DMS153 (cell line): ENCODE results near the gene AMPH.
"Not testable (repeated sequence)": the region's sequence is repeated elsewhere in the genome, so short reads cannot be mapped to it uniquely, and the experiment has no call there.

ENCODE experiments used
- DNase-seq: peaks from one replicate; lab custom pipeline; 2025; lab: John Stamatoyannopoulos, UW

The AMPH gene

DNA sequence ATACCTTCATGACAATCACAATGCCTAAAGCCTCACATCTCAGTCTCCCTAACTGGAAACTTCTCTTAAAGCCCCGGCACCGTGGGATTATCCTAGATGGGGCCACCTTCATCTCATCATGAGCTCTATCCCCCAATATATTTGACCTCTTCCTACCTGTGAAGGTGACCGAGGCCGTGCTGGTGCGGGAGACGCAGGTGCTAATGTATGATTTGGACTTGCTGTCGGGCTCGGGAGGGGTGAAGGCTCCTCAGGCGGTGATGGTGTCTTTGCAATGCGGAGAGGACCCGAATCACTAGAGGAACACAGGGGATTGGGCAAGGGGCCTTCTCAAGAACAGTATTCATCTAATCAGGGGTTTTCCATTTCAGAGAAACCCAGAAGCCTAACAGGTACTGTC lies 168.4 kb downstream of the AMPH start:
- DNase-seq, result no peak

DNA sequence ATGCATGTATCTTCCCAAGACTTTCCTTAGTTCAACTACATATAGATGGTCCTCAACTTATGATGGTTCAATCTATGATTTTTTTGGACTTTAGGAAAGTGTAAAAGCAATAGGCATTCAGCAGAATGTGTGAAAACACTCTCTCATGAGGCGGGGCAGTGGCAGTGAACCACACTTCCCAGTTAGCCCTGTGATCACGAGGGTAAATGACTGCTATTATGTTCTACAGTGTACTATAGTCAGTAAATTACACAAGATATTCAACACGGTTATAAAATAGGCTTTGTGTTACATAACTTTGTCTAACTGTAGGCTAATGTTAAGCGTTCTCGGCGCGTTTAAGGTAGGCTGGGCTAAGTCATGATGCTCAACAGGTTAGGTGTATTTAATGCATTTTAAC lies 169.3 kb downstream of the AMPH start:
- DNase-seq, result no peak

DNA sequence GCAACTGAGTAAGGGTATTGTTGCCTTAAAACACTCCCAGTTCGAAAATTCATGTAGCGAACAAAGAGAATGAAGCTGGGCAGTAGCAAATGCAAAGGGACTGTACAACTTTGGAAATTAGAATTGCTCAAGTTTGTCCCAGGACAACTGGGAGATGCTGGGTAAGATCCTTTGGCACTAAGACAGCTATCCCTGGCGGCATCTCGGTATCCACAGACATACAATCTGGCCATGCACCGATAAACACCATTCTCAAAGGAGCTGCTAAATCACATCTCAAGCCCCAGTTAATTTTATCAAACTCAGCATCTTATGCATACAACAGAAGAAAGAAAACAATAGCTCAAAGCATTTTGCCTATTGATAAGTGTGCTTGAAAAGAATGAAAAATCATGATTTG lies 177.3 kb downstream of the AMPH start:
- DNase-seq, result no peak

DNA sequence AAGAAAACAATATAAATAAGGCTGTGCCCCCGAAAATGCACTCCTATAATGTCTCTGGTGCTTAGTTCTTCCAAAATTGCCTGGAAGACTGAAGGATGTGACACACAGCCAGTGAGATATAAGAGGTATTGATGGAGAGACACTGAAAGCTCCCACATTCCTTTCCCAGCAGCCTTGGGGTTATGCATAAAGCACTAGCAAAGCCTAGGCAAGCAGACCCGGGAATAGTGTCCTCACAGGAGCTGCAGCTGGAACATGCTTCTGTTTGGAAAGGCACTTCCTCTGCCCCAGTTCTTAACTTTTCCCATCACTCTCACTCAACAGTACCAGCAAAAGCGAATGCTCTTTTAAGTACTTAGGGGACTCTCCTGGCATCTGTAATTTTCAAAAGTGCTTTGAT lies 178.0 kb downstream of the AMPH start:
- DNase-seq, result no peak

DNA sequence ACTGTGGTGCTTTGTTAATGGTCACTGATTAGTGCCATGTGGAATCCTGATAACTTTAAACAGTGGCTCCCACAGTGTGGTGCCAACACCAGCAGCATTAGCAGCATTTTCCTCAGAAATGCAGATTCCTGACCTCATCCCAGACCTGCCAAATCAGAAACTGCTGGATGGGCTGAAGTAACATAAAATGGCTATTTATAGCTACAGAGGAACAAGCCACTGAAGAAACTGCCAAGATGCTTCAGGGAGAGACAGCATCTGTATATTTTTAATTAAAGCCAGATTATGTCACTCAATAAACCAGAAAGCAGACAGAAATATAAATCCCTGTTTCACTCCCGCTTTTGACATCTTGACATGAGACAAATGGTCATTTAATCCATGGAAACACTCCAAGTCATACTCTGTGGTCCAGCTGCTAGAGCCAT lies 178.5 kb downstream of the AMPH start:
- no peak for DNase-seq

DNA sequence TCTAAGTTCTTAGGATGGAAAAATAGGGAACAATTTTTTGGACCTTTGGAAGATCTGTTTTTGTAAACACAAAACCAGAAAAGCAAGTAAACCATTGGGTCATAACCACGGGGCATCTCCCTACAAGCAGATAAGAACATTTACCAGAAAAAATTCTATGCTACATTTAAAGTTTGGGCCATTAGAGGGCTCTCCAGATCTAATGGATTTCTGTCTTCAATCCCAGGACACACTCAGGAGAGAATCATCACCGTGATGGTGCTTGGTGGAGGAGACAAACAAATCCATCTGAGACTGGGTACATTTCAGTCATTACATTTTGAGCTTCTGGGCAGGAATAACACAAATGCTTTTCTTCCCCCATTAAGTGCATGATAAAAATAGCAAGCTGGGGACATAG lies 179.3 kb downstream of the AMPH start:
- DNase-seq, result peak; percentile 48

DNA sequence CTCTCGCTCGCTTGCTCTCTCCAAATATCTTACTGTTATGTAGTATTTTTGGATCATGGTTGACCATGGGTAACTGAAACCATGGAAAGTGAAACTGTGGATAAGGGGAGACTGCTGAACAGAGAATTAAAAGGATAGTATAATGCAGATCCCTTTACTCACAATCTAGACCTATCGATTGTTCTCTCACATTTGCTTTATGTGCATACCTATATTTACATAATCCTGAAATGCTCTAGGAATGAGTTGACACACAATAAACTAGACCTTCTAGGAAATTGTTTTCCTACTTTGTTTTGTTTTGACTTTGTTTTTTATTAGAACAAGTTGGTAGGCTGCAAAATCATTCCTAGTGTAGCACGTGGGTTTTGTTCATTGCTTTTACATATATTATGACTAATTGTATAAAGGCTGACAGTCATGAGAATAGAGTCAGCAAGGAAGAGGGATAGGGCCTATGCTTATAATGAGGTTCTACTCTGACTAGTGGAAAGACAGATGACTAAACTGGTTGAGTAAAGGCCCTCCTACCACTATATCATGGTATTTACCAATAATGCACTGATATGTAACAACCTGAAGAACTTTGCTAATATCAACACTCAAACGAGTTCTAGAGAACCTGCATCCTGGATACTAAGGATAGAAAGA lies 182.5 kb downstream of the AMPH start:
- DNase-seq, result no peak

DNA sequence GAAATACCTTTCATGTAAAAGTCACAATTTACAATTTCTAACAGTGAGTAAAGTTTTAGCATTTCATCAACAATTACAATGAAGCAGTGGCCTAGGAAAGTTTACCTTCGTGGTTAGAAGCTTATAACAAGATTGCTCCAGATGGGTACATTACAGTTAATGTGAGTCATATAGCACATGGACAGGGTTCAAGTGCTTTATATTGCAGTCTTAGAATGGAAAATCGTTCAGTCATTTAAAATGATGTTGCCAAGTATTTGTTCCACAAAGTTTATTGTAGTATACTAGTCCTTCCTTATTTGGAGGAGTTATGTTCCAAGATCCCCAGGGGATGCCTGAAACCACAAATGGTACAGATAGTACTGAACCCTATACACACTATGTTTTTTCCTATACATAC lies 183.1 kb downstream of the AMPH start:
- DNase-seq, result no peak

DNA sequence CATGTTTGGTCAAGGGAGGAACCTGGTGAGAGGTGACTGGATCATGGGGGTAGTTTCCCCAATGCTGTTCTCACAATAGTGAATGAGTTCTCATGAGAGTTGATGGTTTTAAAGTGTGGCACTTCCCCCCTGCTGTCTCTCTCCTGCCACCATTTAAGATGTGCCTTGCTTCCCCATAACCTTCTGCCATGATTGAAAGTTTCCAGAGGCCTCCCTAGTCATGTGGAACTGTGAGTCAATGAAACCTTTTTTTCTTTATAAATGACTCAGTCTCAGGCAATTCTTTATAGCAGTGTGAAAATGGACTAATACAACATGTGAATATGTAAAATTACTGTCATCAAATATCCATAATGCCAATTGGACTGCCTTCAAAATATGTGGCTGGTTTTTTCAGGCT lies 192.2 kb downstream of the AMPH start:
- DNase-seq, result no peak

DNA sequence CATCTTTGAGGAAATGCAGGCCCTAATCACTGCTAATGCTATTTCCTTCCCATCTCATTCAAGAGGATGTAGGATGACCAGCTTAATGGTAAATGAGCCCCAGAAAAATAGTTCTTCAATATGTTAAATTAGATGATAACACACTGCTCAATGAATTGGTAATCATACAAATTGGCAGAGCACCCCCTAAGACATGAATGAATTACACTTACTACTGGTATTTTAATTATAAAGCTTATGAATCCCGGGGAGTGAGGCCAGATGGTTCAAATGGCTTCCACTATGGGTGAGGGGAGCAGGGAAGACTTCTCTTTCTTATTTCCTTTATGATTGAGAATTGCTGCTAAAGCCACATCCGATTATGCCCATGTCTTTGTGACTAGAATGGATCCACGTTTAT lies 198.5 kb downstream of the AMPH start:
- DNase-seq, result no peak

DNA sequence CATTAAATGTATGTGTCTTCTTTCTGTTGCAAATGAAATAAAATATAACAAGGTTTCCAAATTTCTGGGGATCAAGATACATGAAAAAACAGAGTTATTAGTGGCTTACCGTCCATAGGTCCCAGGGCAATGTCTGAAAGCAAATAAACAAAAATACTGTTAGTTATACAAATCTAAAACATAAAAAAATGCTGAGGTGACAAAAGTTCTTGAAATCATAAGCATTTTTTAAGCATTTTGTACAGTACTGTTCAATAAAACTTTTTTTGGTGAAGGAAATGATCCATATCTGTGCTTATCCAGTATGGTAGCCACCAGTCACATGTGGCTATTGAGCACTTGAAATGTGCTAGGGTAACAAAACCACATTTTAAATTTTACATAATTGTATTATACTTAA lies 199.1 kb downstream of the AMPH start:
- DNase-seq, result no peak

DNA sequence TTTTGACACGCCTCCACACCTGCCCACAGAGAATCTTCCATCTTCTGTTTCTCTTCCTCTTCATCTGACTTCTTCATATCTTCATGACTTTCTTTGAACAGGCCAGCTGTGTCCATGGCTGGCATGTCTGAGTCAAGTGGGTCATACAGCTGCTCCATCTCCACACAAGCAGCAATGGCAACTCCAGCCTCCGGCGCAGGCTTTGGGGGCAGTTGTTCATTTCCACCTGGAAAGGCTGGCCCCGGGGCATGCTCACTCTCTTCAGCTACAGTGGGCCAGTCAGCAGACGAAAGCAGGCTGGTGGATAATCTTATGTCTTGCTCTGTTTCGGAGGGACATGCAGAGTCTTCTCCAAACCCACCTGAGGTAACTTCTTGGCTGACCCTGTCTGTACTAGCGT lies 202.1 kb downstream of the AMPH start:
- DNase-seq, result no peak

DNA sequence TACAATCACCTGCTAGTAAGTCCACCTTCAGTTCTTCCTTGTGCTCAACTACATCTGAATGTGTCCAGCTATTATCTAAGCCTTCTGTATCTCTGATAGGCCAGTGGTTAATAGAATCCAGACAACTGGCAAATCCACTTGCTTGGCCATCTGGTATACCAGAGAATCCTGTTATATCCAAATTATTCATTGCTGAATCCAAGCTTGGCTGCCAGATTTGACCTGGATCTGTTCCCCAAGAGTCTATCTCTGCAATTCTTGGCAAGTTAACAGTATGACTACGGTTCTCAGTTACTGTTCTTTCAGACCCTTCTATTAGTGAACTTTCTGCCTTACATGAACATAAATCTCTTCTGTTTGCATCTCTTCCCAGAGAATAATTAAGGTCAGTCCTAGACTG lies 203.1 kb downstream of the AMPH start:
- no peak for DNase-seq

DNA sequence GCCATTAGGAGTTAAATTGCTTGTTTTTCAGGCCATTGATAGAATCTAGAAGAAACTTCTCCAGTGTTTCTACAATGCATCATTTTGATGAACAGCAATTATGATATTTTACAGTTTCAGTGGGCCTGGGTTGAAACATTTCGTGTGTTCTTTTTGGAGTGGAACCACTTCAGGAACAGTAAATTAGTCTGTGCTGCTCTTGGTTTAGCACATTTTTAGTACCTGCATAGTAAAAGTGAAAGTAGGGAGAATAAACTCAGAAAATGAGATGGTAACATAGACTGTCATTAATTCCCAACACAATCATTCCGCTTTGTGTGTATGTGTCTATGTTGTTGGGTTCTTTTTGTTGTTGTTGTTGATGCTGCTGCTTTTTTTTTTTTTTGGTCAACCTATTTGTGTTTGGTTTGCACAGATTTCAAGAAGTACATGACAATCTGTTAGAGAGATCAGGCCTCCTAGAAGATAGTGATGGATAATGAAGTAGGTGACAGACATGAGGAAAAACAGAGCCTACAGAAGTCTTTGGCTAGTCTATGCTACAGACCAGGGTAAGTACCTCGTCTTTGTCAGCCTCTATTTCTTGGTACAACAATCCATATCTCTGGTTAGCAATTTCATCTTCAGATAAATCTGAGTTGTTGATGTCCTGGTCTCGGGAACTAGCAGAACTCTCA lies 203.8 kb downstream of the AMPH start:
- no peak for DNase-seq

DNA sequence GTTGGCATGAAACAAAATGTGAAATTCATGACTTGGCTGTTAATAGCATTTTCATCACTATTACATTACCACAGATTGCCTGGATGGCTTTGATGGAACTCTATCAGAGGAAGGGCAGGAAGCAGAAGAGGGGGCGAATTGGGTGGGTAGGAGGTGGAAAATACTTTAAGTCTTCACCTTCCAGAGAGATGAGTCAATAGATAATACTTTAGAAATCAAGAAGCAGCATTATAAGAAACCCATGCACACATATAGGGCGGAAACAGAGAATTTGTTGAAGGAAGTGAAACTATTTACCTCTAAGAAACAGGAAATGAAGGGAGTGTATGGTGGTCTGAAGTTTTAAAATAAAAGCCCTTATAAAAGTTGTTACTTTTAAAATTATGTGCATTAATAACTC lies 205.7 kb downstream of the AMPH start:
- DNase-seq, result no peak

DNA sequence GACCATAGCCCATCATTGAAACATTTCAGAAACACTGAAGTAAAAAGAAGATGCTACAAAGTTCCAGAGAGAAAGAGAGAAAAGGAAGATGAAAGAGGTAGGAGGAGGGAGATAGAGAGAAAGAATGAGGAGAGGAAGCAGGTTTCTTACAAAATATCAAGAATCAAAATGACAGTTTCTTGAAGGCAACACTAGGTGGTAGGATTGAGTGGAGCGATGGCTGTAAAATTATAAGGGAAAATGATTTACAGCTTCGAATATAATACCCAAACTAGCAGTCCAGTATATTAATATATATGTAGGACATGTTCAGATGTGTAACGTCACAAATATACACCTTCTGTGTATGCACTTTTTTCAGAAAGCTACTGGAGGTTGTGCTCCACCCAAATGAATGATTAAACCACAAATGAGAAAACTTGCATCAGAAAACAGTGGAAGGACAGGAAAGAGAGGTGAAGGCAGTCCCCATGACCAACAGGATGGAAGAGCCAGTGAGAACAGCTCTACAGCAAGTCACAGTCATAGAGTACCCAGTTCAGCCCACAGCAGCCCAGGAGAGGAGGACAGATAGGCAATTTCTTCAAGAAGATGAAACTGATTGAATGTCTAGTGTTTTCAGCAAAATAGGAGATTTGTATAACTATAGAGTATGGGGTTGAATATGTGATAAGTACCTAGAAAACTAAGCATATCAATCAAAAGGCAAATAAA lies 206.3 kb downstream of the AMPH start:
- no peak for DNase-seq

DNA sequence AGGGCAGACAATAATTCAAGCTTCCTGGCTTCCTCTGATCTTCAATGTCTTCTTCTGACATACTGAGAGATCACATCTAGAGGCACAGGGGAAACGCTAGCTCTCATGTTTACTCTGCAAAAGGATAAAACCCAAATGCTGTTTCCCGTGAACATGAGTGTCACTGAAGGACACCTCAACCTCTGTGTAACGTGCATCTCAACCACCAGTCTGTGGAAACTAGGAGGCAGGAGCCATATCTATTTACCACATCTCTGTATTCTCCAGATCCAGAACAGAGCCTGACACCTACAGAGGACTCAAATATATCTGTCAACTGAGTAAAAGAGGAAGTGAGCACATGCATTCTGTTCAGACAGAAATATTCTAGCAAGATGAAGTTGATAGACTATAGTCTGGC lies 217.4 kb downstream of the AMPH start:
- no peak for DNase-seq

DNA sequence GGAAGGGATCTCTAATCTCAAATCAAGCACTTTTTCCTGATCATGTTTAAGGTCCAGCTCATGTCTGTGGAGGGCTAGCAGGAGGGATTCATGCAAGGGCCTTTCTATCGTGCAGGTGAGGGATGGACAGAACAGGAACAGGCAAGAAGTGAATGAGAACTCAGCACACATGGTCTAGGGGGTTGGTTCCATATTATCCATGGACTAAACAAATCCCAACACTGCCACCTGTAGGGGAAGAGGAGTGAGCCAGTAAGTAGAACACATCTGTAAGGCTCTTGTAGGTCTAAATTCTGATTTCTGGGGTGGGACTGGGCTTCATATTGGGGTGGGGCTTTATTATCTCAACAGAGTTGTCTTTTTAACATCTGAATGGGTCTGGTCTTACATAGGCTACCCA lies 219.8 kb downstream of the AMPH start:
- no peak for DNase-seq

DNA sequence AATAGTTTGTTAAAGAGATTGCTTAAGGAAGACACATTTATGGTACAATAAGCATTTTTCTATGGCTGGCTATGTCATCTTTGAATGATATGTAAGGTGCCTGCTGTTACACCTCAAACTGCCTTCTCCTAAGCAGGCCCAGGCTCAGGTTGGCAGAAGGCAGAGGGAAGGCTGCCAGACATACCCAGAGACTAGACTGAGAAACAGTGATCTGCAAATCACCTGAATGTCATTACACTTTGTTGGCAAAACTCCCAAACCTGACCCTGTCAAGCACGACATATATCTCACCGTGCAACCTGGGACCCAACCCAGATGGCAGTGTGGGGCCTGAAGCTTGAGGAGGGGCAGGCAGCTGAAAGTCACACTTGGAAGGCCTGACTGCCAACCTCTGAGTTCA lies 221.1 kb downstream of the AMPH start:
- DNase-seq, result no peak

DNA sequence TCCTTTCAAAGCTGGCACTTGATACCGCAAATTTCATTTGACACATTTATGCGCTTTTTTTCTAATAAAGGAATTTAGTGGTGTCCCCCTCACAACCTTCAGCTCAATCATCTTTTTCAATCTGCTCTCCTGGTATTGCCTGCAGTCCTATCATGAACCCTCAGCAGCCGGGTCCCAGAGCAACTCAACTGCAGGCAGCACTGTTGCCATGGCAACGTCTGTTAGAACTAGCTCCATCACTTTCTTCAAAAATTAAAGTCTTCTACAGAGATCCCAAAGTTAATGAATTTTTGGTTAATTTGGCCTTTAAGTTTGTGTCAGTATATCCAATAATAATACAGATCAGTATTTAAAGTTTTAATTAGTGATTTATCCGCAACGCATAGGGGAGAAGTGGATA lies 221.6 kb downstream of the AMPH start:
- no peak for DNase-seq

DNA sequence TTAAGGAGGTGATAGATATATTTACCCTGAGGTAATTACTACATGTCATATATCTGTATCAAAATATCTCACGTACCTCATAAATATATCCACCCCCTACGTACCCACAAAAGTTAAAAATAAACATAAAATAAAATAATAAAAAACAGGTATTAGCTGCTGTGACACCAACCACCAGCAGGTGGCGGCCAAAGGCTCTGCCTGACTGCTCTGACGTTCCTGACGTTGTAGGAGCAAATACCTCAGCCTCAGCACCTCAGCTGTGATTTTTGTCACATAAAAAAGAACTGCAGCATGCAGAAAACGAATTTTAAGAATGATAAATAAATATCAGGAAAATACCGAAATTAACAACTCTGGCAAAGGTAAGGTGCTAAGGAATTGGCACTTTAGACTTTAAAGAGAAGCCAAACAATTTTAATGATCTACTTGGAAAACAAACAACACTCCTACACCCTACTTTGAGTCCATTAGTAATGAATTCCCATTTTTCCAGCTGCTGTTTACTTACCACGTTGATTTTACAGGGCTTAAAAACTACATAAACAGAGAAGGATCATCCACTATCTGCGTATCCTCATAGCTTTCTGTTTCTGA lies 232.3 kb downstream of the AMPH start:
- peak; percentile 17 for DNase-seq

DNA sequence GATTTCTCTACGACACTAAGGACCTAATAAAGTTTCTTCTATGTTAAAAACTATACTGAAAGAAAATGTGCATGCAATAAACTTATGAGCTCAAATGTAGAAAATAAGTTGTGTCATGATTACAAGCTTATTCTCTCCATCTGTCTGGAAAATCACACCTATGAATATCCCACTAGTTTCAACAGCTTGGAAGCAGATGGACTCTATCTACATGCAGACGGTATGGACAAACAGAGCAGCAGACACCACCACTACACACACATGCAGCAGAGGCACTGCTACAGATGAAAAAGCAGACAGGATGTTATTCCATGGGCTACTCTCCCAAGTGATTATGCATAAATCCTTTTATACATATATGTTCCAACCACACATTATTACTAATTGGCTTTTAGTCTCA lies 234.3 kb downstream of the AMPH start:
- no peak for DNase-seq

DNA sequence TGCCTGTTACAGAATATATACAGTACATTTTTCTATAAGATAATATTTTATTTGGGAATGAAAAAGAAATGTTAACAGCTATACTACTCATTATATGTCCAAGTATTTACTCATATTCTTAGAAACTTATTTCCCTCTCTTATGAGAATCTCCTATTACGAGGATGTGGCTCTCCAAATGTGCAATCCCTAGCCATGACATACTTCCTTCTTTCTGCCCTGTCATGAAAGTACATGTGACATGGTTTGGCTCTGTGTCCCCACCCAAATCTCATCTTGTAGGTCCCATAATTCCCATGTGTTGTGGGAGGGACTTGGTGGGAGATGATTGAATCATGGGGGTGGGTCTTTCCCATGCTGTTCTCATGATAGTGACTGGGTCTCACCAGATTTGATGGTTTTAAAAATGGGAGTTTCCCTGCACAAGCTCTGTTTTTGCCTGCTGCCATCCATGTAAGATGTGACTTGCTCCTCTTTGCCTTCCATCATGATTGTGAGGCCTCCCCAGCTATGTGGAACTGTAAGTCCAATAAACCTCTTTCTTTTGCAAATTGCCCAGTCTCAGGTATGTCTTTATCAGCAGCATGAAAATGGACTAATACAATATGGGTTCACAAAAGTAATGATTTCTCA lies 235.1 kb downstream of the AMPH start:
- not testable (repeated sequence) for DNase-seq
